SK-N-MC (cell line): ENCODE results near the gene ADAMTS9.

Experiments
- EZH2 ChIP-seq: fragments of 200-600 bp; sonication (generic); IDR thresholded peaks from one replicate; pipeline ENCODE4 v1.6.1; 2017; ENCODE audit warnings: antibody characterized with exemption
- FOXP2 ChIP-seq: optimal IDR thresholded peaks from 2 replicates; pipeline ENCODE3; 2011; ENCODE audit warnings: mild to moderate bottlenecking, moderate library complexity; ENCODE audit not compliant: insufficient read depth; ENCODE audit errors: extremely low read length, control extremely low read depth
- POLR2AphosphoS5 ChIP-seq: IDR thresholded peaks from 2 replicates; pipeline ENCODE4 v1.6.1; 2012; ENCODE audit warnings: mild to moderate bottlenecking, low read depth, low read length, borderline replicate concordance

- no peak for TF ChIP-seq POLR2AphosphoS5
- no peak for TF ChIP-seq EZH2
- no peak for TF ChIP-seq FOXP2
These were observed 100.8 kb downstream of the ADAMTS9 start for GRCh38 chr3:64586952-64587351.
